Frontal cortex (tissue), 4 donors: ENCODE results near the gene ABCA12. TPM values are rescaled to one million over a fixed set of nuclear protein-coding genes. Genes with fewer than 3 reads are reported as not detected.

Experiments
- DNase-seq, 2 donors: peaks; one replicate each; pipeline ENCODE4 v3.0.0; 2012; ENCODE audit warnings: low spot score in 2 of 2
- FAIRE-seq: peaks from 2 replicates; lab custom pipeline; 2012; peaks lifted over from hg19 to GRCh38; lab: Jason Lieb, UNC
- total RNA-seq: library from RNA; depleted of rRNA; stranded (reverse); fragments of >200 nt; gene quantifications from one replicate; pipeline ENCODE4 v1.2.3, GENCODE V29; 2014
- donor health status: control.
- donor health status: control.
- donor health status: control.

ABCA12 gene
- total RNA-seq, 1 donor from 2014 or later: 0.41 TPM

DNA sequence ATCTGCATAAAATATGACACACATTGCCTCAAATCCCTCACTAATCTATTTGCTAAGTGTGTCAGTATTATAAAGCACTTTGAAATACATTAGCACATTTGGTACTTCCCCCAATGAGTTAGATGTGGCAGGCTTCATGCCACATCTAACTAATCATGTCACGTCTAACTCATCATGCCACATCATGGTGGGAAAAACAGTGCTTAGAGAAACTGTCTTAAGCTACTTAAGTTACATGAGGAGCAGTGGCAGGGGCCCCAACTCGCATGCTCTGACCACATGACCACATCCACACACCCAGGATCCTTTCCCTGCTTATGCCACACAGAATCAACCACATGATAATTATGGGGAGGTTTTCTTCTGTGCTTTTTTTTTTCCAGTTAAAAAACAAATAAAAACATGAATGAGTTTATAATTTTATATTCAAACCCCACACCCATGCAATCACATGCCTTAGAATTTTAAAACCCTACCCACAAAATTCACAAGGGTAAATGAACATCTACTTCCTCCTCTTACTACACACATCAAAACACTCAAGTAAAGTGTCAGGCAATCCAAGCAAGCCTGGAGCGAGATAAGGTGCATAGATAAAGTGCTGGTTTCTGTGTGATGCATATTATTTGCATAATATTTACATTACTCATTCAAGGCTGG is 1.6 kb downstream of the ABCA12 start:
- DNase-seq: no peak
- no peak for FAIRE-seq

DNA sequence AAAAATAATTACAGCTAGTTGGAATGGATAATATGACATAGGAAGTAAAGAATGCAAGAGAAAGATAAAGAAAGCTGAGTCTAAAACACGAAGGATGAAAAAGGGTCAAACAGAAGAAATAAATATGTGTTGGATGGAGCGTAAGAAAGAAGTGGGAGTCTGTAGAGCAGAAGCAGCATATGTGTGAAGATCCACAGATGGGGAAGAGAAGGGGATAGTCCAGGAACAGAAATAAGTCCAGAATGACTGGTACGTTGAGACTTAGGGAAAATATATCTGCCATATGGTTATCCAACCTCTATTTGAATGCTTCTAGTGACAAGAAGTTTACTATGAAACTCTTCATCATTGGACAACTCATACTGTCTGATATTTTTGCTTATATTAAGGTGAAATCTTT is 18.0 kb downstream of the ABCA12 start:
- FAIRE-seq (no peak), DNase-seq (no peak)

DNA sequence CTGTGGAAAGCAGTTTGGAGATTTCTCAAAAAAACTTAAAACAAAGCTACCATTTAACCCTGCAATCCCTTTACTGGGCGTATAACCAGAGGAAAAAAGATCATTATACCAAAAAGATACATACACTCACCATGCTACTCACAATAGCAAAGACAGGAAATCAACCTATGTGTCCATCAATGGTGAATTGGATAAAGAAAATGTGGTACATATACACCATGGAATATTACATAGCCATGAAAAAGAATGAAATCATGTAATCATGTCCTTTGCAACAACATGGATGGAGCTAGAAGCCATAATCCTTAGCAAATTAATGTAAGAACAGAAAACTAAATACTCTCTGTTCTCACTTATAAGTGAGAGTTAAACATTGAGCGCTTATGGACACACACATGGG is 18.6 kb downstream of the ABCA12 start:
- FAIRE-seq: no peak

DNA sequence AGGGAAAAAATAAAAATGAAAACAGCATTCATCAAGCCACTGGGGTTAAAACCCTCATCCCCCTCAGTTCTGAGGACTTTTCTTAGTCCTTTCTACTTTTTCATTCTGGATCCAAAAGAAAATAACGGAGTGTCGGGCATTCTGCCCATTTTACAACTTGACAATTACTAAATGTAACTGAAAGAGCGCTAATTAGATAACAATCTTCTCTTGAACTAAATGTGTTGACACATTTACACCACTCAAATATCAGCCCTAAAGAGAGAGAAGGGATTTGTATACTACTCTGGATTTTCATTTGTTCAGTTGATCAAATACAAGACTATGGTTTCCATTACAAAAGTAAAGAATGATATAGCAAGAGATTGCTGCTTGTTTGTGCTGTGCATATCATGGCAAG is 27.5 kb downstream of the ABCA12 start:
- FAIRE-seq (no peak), DNase-seq (no peak)

More for the DNA sequence above, 18.6 kb downstream of the ABCA12 start:
- DNase-seq: no peak

DNA sequence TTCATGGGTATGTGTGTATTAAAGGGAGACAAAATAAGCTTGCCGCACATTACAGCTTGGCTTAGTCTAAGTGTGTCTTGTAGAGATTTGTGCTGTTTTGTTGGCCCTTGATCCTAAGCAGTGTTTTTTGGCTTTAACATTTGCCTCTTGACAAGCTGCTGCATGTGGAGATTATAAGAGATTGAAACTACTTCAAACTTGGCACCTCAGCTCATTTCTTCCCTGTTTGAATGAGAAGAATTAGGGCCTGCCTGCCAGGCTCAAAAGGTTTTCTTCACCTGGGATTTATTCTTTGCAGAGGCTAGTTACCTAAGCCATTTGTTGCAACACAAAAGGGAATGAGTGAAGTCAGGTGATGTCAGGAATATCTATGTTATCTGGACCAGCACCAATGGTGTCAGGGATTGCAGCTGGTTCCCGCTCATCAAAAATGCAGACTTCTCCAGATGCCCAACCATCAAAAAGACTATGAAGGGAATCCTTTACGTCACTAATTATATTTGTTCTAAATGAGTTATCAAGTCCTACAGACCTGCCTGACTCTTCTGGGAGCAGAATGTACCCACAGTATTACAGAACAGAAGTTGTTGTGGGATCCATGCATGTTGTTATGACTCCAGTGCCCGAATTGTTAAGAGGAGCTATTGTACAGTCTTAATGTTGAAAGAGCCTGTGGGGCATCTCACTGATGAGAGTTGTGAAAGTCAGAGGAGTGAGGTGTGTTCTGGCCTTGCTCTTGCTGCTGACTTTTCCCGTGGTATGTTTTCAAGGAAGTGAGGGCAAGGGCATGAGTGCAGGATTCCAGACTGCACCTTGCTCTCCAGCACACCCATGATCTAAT is 31.0 kb downstream of the ABCA12 start:
- FAIRE-seq (no peak), DNase-seq (no peak)

DNA sequence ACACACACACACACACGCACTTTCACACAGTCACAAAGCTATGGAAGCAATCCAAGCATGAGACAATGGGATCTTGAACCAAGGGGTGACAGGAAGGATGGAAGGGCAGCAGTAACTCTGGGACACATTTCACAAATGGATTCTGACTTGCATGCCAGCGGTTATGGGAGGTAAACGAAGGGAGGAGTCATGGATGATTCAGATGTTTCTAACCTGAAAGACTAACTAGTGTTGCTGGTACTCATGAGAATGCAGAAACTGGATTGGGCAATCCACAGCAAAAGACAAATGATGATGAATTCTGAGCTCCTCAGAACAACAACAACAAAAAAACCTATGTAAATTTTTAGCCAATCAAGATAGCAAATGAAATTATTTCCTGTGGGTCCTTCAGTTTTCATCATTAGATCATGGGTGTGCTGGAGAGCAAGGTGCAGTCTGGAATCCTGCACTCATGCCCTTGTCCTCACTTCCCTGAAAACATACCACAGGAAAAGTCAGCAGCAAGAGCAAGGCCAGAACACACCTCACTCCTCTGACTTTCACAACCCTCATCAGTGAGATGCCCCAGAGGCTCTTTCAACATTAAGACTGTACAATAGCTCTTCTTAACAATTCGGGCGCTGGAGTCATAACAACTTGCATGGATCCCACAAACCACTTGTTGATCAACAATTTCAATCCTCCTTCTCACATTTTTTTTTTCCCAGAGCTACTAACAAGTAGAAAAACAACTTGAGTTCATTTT is 32.6 kb downstream of the ABCA12 start:
- no peak for FAIRE-seq
- no peak for DNase-seq

DNA sequence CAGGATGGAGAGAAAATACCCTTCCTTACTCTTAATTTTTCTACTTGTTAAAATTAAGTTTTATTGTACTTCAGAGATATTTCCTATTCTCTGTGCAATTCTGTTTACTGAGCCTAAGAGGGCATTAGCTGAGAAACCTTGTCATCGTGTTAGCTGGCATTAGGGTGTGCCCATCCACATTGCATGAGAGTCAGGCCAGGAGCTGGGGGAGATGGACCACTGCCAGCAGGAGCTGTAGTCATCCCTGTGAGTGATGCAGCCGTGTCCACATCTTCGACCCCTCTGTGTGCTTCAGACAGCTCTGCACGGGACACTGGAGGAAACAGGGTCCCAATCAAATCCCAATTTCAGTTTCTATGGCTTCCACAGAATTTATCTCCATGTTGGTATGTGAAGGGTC is 34.2 kb downstream of the ABCA12 start:
- FAIRE-seq (no peak), DNase-seq (no peak)

DNA sequence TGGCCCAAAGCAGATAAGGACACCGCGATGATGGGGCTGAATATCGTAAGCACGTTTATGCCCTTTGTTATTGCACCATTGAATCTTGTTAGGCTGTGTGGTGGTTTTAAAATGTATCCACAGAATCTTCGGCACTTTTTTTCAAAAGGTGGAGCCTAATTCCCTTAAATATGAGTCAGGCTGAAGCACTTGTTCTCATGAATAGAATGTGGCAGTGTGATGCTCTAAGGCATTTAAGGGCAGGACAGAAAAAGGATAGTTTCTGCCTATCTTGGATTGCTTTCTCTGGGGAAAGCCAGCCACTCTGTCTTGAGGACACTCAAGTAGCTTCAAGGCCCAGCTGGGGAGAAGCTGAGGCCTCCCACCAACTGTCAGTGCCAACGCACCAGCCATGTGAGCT is 39.6 kb downstream of the ABCA12 start:
- no peak for FAIRE-seq

DNA sequence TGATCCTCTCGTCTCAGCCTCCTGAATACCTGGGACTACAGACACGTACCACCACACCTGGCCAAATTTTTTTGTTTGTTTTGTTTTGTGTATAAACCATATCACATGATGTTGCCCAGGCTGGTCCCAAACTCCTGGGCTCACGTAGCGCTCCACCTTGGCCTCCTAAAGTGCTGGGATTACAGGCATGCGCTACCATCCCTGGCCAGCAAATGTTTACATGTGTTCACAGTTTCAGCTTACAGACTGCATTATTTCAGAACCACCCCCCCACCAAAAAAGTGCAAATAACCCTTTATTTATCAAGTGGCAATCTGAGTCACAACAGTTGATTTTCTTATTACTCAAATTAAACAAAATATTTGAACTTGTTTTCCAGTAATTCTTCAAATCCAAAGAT is 54.3 kb downstream of the ABCA12 start:
- FAIRE-seq (no peak), DNase-seq (no peak)

More for the DNA sequence above, 39.6 kb downstream of the ABCA12 start:
- no peak for DNase-seq

DNA sequence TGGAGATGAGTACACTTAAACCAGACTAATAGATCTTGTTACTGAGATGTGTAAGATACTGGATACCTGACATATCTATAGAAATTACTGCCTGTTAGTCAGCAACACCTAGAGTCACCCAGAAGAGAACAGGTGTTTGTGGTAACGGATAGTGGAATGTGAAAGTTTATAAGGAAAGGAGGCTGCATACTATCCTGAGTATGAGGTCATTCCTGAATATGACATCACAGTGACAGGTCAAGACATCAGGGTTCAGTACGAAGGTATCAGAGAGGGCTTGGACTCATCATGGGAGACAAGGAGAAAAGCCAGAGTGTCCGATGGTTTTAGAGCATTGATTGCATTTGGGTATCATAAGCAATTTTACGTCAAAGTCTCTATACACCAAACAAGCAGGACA is 55.3 kb downstream of the ABCA12 start:
- FAIRE-seq (no peak), DNase-seq (no peak)

DNA sequence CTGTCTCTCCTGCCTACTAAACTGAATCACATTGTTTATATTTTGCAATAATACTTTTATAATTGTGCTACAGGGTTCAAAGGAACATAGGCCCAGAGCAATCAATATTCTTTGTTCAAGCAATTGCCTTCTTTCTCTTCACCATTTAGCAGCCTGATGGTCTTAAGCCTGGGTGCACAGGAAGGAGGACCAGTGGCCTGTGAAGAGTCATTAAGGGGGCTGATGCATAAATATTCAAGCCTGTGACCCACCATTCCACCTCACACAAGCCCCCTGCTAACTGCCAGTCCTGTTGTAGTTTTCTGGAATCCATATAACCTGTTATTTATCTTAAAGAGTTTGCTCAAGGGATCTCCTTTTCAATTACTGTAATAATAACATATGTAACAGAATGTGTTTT is 56.0 kb downstream of the ABCA12 start:
- FAIRE-seq (no peak), DNase-seq (no peak)

DNA sequence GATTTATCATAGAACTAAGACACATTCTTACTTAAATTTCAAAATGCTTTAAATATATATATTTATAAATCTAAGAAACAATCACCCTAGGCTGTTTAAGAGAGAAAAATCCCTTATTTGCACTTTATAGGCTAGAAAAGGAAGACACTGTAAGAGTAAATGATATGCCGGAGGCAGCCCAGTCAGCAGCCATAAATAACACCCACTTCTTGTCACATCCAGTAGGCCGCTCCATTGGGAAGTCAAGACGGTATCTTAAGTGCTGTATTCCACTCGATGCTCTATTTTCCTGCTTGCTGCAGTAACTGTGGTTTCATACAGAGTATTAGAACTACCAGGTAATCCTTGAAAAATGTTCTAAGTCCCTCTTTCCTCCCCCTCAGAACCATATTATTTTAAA is 57.9 kb downstream of the ABCA12 start:
- no peak for FAIRE-seq

DNA sequence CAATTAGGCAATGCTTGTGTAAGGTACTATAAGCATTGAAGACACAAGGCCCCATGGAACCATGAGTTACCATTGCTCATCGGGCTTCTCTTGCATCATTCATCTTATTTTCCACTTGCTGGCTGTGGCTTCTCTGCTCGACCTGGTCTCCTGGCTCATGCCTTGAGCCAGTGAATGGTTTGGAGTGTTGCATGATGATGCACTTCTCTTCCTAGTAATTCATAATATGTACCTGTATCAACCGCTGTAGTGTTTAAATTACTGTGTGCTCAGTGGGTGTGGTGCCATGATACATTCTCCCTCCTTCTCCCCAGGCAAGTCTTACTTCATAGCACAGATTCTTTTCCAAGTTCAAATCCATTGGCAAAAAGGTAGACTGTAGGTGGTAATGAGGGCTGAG is 66.8 kb downstream of the ABCA12 start:
- no peak for DNase-seq
- no peak for FAIRE-seq

More for the DNA sequence above, 57.9 kb downstream of the ABCA12 start:
- no peak for DNase-seq

DNA sequence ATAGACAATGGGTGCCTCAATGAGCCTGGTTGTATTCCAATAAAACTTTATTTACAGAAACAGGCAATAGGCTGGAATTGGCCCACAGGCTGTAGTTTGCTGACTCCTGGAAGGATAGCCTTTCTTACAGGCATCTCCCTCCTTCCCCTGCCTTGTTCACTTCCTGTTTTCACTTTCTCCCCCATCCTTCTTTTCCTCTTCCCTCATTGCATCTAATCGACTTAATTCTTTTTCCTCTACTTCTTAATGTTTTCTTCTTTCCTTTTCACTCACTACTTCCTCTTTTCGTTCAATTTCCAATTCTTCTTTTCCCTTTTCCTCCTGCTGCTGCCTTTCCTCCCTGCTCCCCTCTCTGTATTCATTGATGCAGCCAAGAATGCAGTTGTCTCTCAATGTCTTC is 70.0 kb downstream of the ABCA12 start:
- DNase-seq: no peak
- FAIRE-seq: no peak

DNA sequence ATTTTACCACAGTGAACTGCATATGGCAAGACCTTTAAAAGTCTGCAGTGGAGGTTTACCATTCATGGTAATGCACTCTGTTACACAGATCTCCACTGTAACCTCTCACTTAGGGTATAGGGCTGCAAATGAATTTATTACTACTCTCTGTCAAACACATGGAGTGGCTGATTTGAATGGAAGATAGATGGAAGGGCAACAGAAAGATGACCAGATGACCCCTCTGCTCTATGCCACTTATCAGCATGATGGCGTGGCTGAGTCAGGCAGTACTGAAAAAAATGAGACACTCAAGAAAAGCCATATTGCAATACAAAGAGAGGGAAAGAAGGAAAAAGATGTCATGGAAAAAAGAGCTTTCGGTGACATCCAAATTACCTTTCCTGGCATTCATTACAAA is 72.3 kb downstream of the ABCA12 start:
- FAIRE-seq: no peak
- no peak for DNase-seq

DNA sequence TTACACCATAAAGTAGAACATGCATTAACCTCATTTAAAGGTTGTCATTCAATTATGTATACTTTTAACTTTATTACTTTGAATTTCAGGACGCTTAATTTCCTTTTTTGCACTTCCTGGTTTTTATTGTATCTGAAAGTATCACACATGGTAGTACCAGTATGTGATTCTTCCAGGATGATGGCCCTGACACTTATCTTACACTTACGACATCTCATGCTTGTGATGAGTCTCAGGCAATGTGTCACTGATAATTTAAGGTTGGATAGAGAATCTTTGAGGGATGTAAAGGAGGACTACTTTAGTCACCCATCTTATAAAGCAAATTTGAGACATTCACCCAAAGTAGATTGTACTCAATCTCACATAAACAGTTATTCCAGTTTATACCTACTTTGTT is 74.9 kb downstream of the ABCA12 start:
- DNase-seq (no peak), FAIRE-seq (no peak)

DNA sequence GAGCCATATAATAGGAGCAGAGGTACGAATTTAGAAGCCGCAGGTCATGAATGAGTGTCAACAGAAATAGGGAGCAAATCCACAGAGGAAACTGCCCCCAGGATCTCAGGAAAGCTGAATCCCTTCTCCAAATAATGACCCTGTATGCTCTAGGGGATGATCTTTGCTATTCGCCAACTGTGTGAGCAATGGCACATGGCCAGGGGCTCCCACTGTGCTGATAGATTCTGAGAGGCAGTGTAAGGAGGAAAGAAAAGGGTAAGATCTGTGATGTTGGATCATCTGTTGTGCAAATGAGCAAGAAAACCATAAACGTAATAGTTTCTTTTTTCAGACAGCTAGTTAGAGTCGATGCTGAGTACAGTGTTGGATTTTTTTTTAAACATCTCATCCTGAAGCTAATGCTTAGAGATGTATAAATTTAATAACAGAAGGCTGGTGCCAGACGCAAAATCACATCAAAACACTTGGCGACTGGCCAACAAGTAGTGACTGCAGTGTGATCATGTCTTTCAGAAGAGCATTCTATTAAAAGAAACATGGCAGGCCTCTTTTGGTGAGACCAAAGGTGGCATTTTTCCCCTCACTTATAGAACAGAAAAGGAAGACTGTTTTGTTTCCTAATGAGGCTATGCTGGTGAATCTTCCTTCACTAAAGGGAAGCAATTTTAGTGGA is 77.4 kb downstream of the ABCA12 start:
- no peak for FAIRE-seq

DNA sequence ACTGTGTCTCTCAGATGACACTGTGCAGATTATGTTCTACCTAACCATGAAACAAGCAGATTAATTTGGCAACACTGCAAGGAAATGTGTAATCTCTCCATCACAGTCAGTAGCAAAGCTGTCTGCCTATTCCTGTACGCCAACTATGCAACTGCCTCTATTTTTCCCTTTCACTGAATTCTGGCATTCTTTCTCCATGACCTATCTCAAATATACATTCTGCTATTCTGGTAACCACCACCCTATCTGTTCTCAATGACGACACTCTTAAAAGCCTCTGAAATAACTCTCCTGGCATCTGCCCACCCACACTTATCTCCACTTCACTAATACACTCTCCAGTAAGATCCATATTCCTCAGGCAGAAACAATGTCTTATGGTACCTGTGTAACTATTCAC is 78.7 kb downstream of the ABCA12 start:
- FAIRE-seq (no peak), DNase-seq (no peak)

More for the DNA sequence above, 77.4 kb downstream of the ABCA12 start:
- no peak for DNase-seq

DNA sequence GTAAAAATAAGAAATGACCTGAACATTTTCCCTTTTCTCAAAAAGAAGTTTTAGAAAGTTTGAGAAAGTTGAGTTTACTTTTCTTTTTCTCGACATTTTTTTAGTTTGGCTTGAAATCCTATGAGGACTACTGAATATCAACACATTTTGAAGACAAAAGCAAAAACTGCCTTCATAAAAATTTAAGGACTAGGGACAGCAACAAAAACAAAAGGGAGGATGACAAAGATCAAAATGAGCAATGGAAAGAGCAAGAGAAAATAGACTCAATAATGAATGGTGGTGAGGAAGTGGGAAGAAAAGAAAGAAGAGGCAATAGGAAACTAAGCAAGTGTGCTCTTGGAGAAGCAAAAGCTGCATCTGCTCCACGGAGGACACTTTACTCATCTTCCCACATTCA is 82.5 kb downstream of the ABCA12 start:
- FAIRE-seq (no peak), DNase-seq (no peak)

DNA sequence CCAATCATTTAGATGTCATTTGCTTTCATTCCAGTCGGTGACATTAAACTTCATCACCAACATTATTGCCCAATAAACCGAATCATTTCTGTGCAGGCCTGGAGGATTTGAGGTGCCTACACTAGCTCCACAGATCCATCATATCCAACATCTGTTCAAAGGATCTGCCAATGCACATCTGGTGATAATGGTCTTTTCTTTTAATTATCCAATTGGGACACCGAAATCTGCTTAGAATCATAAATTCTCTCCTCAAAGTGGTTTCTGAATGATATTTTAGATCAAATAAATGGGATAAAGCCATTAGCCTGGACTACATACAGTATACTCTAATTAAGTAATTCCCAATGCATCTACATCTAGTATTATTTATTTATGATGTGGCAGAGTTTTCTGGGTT is 85.6 kb downstream of the ABCA12 start:
- FAIRE-seq (no peak), DNase-seq (no peak)
